Liver (tissue), 9 donors: ENCODE data around the gene CCP110. TPM values are rescaled to one million over a fixed set of nuclear protein-coding genes. Genes with fewer than 3 reads are reported as not detected.

Source experiments
- DNase-seq: peaks from one replicate; pipeline ENCODE4 v3.0.0-alpha.2; 2017; ENCODE audit warnings: low spot score
- H3K27ac ChIP-seq, 2 donors: one replicate each; pipeline ENCODE4 v1.7.0; 2013; ENCODE audit warnings: inconsistent platforms in 2 of 2, low read length in 2 of 2, control low read depth in 1 of 2, low read depth in 1 of 2, mild to moderate bottlenecking in 1 of 2
- H3K27me3 ChIP-seq, 4 donors: one replicate each; pipeline versions ENCODE4 v1.6.1 to v1.7.0; 2013; ENCODE audit warnings: low read length in 3 of 4, inconsistent platforms in 1 of 4, mild to moderate bottlenecking in 1 of 4, moderate library complexity in 1 of 4; ENCODE audit not compliant: control insufficient read depth in 4 of 4, insufficient read depth in 4 of 4
- H3K36me3 ChIP-seq, 4 donors: one replicate each; pipeline versions ENCODE4 v1.6.1 to v1.7.0; 2013; ENCODE audit warnings: low read length in 3 of 4, mild to moderate bottlenecking in 3 of 4, low read depth in 1 of 4, moderate library complexity in 1 of 4; ENCODE audit not compliant: control insufficient read depth in 4 of 4, insufficient read depth in 3 of 4
- H3K4me1 ChIP-seq, 4 donors: one replicate each; pipeline versions ENCODE4 v1.6.1 to v1.7.0; 2013; ENCODE audit warnings: low read length in 3 of 4, mild to moderate bottlenecking in 3 of 4, moderate library complexity in 1 of 4; ENCODE audit not compliant: control insufficient read depth in 4 of 4, insufficient read depth in 4 of 4
- H3K4me3 ChIP-seq, 3 donors: one replicate each; pipeline versions ENCODE4 v1.6.1 to v1.7.0; 2013; ENCODE audit warnings: low read length in 3 of 3, control low read depth in 1 of 3, low read depth in 1 of 3, mild to moderate bottlenecking in 1 of 3
- H3K9ac ChIP-seq, 2 donors: one replicate each; pipeline ENCODE4 v1.7.0; 2013; ENCODE audit warnings: low read length in 2 of 2, mild to moderate bottlenecking in 2 of 2, moderate library complexity in 2 of 2, control low read depth in 1 of 2, low read depth in 1 of 2
- H3K9me3 ChIP-seq, 4 donors: one replicate each; pipeline versions ENCODE4 v1.6.1 to v1.7.0; 2013; ENCODE audit warnings: low read length in 3 of 4; ENCODE audit not compliant: control insufficient read depth in 4 of 4
- MAX ChIP-seq: IDR thresholded peaks from 2 replicates; pipeline ENCODE4 v1.6.1; 2016; ENCODE audit warnings: antibody characterized with exemption
- RAD21 ChIP-seq, 2 donors: IDR thresholded peaks; 2 replicates each; pipeline ENCODE4 v1.6.1; 2016; ENCODE audit warnings: antibody characterized with exemption in 2 of 2, mild to moderate bottlenecking in 2 of 2
- SP1 ChIP-seq: IDR thresholded peaks from 2 replicates; pipeline ENCODE4 v1.6.1; 2018; ENCODE audit warnings: antibody characterized with exemption, mild to moderate bottlenecking
- WGBS: extraction: QIAGEN DNeasy Blood & Tissue Kit; methylation state at CpG from one replicate; pipeline ENCODE4 v1.1.7; 2013; 5-methylcytosine and 5-hydroxymethylcytosine counted together
- polyA plus RNA-seq, 2 donors: library from polyadenylated mRNA; stranded (reverse) in 1 of 2; unstranded in 1 of 2; fragments of 200-250 nt in 1 of 2; fragments of >200 nt in 1 of 2; fragmentation: Nextera tagmentation in 1 of 2; extraction: Ambion mirVana in 1 of 2; gene quantifications; one replicate each; pipeline versions ENCODE4 v1.2.1 to v1.2.3, GENCODE V29; 2013 to 2015
- total RNA-seq, 2 donors: library from RNA; depleted of rRNA; stranded (reverse); fragments of >200 nt; gene quantifications; one replicate each; pipeline ENCODE4 v1.2.3, GENCODE V29; 2014
- TF ChIP-seq, protein P1 (sequence below): fragments of 150-350 bp; IDR thresholded peaks from 2 replicates; pipeline ENCODE4 v1.5.1; 2017; ENCODE audit warnings: improper control_type of control experiment, low read depth, low read length; ENCODE audit not compliant: missing input control
- donor health status: healthy.
- donor health status: healthy.
- donor health status: healthy.
- donor health status: healthy.
- donor health status: healthy.

The CCP110 gene
- total and polyA plus RNA-seq, 4 donors = 1.8 to 25.0 (median 5.5) TPM

- DNase-seq = no peak
- Histone ChIP-seq H3K27me3 (no peaks in the 10 kb centered on the region), H3K4me1 (no peaks in the 10 kb centered on the region), H3K9me3 (no peaks in the 10 kb centered on the region), H3K4me3 (no peak overlapping the region), H3K36me3 (peaks cover 0 to 17% (median 8%) of the 10 kb centered on the region in 4 donors), H3K9ac (no peak overlapping the region), H3K27ac (no peak overlapping the region)
- WGBS = 71% methylated on average over 13 of the region's 13 CpGs
- TF ChIP-seq, protein P1, sequence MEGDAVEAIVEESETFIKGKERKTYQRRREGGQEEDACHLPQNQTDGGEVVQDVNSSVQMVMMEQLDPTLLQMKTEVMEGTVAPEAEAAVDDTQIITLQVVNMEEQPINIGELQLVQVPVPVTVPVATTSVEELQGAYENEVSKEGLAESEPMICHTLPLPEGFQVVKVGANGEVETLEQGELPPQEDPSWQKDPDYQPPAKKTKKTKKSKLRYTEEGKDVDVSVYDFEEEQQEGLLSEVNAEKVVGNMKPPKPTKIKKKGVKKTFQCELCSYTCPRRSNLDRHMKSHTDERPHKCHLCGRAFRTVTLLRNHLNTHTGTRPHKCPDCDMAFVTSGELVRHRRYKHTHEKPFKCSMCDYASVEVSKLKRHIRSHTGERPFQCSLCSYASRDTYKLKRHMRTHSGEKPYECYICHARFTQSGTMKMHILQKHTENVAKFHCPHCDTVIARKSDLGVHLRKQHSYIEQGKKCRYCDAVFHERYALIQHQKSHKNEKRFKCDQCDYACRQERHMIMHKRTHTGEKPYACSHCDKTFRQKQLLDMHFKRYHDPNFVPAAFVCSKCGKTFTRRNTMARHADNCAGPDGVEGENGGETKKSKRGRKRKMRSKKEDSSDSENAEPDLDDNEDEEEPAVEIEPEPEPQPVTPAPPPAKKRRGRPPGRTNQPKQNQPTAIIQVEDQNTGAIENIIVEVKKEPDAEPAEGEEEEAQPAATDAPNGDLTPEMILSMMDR = peak; percentile 49
- TF ChIP-seq RAD21 (IDR thresholded peaks at IDR 0.05) (peak; percentile 82 to 84), MAX (no peak), SP1 (no peak)
Measured at GRCh38 chr16:19601083-19601976, 77.6 kb downstream of the CCP110 start.

Other genes starting within 250 kb of the CCP110 start
- not detected for gene CLEC19A, start 238.2 kb upstream of the CCP110 start, total RNA-seq
- not detected for gene CLEC19A, start 238.2 kb upstream of the CCP110 start, polyA plus RNA-seq
- 1 to 10 TPM in 1 of 2 donors, under 1 TPM in 1; 0.50 to 1.2 TPM for gene TMC5, start 106.1 kb upstream of the CCP110 start, total RNA-seq
- gene TMC5, start 106.1 kb upstream of the CCP110 start, polyA plus RNA-seq = 1 to 10 TPM in 1 of 2 donors, under 1 TPM in 1; 0.54 to 1.1 TPM
- 10 to 100 TPM; 25.7 to 39.1 TPM for gene GDE1, start 1.8 kb upstream of the CCP110 start, total RNA-seq
- gene GDE1, start 1.8 kb upstream of the CCP110 start, polyA plus RNA-seq = 10 to 100 TPM; 14.8 to 21.5 TPM
- gene VPS35L, start 31.8 kb downstream of the CCP110 start, total RNA-seq = 10 to 100 TPM; 16.1 to 18.2 TPM
- 10 to 100 TPM; 10.5 to 14.1 TPM for gene VPS35L, start 31.8 kb downstream of the CCP110 start, polyA plus RNA-seq
- 1 to 10 TPM; 4.1 to 5.4 TPM for gene KNOP1, start 194.3 kb downstream of the CCP110 start, total RNA-seq
- 1 to 10 TPM; 5.9 to 6.7 TPM for gene KNOP1, start 194.3 kb downstream of the CCP110 start, polyA plus RNA-seq
- gene IQCK, start 194.3 kb downstream of the CCP110 start, total RNA-seq = 1 to 10 TPM; 2.1 to 4.4 TPM
- gene IQCK, start 194.3 kb downstream of the CCP110 start, polyA plus RNA-seq = 1 to 10 TPM; 2.7 to 3.1 TPM